ENCODE data around the gene TET1. TPM values are rescaled to one million over a fixed set of nuclear protein-coding genes. Genes with fewer than 3 reads are reported as not detected.

The TET1 gene
- total and polyA plus RNA-seq, 2 of the 13 experiments (the other 11 are each of a cell fraction or from before 2014, with no cell fraction given) = 6.9 to 7.3 TPM

GRCh38 chr10:68560186-68560942 lies at the start of gene TET1 (continued):
- TF ChIP-seq REST (IDR thresholded peaks at IDR 0.05; ENCODE audit: borderline replicate concordance in 1 of 2, low read depth in 1 of 2, low read length in 2 of 2) (peak in 1 of 2 experiments; percentile 18; a peak in 1 of 4 replicates), EED (CRISPR knock-in tag; IDR thresholded peaks at IDR 0.05) (peak; percentile 86; the same call in 1 of the 2 replicates), ADNP (CRISPR knock-in tag; IDR thresholded peaks at IDR 0.05) (no peak), DR1 (CRISPR knock-in tag; IDR thresholded peaks at IDR 0.05) (peak; percentile 47; the same call in 1 of the 2 replicates), BORCS8-MEF2B (CRISPR knock-in tag; IDR thresholded peaks at IDR 0.05) (peak; percentile 71), ZNF792 (CRISPR knock-in tag; IDR thresholded peaks at IDR 0.05) (no peak), MTA1 (CRISPR knock-in tag; IDR thresholded peaks at IDR 0.05; ENCODE audit: borderline replicate concordance) (peak; percentile 75), REXO4 (CRISPR knock-in tag; IDR thresholded peaks at IDR 0.05; ENCODE audit: borderline replicate concordance) (no peak), KDM6A (CRISPR knock-in tag; IDR thresholded peaks at IDR 0.05; ENCODE audit: low read depth) (no peak), CCDC6 (CRISPR knock-in tag; IDR thresholded peaks at IDR 0.05) (peak; percentile 49; the same call in 1 of the 2 replicates), SNRNP70 (IDR thresholded peaks at IDR 0.05; ENCODE audit: low read depth, low read length) (no peak), ZNF264 (CRISPR knock-in tag; IDR thresholded peaks at IDR 0.05) (no peak), THYN1 (CRISPR knock-in tag; IDR thresholded peaks at IDR 0.05; ENCODE audit: borderline replicate concordance, low read depth) (0 out of 2 replicates have a peak, but pooled peaks have one; percentile 71), ZNF329 (CRISPR knock-in tag; IDR thresholded peaks at IDR 0.05; ENCODE audit: low read depth) (no peak)
- TF ChIP-seq, protein P1, sequence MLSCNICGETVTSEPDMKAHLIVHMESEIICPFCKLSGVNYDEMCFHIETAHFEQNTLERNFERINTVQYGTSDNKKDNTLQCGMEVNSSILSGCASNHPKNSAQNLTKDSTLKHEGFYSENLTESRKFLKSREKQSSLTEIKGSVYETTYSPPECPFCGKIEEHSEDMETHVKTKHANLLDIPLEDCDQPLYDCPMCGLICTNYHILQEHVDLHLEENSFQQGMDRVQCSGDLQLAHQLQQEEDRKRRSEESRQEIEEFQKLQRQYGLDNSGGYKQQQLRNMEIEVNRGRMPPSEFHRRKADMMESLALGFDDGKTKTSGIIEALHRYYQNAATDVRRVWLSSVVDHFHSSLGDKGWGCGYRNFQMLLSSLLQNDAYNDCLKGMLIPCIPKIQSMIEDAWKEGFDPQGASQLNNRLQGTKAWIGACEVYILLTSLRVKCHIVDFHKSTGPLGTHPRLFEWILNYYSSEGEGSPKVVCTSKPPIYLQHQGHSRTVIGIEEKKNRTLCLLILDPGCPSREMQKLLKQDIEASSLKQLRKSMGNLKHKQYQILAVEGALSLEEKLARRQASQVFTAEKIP (CRISPR knock-in tag; IDR thresholded peaks at IDR 0.05; ENCODE audit: borderline replicate concordance) = no peak
- TF ChIP-seq, protein P2, sequence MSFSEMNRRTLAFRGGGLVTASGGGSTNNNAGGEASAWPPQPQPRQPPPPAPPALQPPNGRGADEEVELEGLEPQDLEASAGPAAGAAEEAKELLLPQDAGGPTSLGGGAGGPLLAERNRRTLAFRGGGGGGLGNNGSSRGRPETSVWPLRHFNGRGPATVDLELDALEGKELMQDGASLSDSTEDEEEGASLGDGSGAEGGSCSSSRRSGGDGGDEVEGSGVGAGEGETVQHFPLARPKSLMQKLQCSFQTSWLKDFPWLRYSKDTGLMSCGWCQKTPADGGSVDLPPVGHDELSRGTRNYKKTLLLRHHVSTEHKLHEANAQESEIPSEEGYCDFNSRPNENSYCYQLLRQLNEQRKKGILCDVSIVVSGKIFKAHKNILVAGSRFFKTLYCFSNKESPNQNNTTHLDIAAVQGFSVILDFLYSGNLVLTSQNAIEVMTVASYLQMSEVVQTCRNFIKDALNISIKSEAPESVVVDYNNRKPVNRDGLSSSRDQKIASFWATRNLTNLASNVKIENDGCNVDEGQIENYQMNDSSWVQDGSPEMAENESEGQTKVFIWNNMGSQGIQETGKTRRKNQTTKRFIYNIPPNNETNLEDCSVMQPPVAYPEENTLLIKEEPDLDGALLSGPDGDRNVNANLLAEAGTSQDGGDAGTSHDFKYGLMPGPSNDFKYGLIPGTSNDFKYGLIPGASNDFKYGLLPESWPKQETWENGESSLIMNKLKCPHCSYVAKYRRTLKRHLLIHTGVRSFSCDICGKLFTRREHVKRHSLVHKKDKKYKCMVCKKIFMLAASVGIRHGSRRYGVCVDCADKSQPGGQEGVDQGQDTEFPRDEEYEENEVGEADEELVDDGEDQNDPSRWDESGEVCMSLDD (CRISPR knock-in tag; IDR thresholded peaks at IDR 0.05; ENCODE audit: borderline replicate concordance) = peak; percentile 67; the same call in 1 of the 2 replicates
- TF ChIP-seq, protein P3, sequence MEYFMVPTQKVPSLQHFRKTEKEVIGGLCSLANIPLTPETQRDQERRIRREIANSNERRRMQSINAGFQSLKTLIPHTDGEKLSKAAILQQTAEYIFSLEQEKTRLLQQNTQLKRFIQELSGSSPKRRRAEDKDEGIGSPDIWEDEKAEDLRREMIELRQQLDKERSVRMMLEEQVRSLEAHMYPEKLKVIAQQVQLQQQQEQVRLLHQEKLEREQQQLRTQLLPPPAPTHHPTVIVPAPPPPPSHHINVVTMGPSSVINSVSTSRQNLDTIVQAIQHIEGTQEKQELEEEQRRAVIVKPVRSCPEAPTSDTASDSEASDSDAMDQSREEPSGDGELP (IDR thresholded peaks at IDR 0.05; ENCODE audit: borderline replicate concordance, low read depth) = no peak; the same call in 1 of the 2 replicates
- TF ChIP-seq, protein P4, sequence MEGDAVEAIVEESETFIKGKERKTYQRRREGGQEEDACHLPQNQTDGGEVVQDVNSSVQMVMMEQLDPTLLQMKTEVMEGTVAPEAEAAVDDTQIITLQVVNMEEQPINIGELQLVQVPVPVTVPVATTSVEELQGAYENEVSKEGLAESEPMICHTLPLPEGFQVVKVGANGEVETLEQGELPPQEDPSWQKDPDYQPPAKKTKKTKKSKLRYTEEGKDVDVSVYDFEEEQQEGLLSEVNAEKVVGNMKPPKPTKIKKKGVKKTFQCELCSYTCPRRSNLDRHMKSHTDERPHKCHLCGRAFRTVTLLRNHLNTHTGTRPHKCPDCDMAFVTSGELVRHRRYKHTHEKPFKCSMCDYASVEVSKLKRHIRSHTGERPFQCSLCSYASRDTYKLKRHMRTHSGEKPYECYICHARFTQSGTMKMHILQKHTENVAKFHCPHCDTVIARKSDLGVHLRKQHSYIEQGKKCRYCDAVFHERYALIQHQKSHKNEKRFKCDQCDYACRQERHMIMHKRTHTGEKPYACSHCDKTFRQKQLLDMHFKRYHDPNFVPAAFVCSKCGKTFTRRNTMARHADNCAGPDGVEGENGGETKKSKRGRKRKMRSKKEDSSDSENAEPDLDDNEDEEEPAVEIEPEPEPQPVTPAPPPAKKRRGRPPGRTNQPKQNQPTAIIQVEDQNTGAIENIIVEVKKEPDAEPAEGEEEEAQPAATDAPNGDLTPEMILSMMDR (CRISPR knock-in tag; IDR thresholded peaks at IDR 0.05) = peak; percentile 14; the same call in 1 of the 2 replicates

Measured in HepG2 (cell line).